HG03439 (cell line): ENCODE measurements around the gene DNER.
"Not testable (repeated sequence)": the region's sequence is repeated elsewhere in the genome, so short reads cannot be mapped to it uniquely, and the experiment has no call there.

Experiments used
- ATAC-seq: cut with Tn5 transposase; IDR thresholded peaks from one replicate; pipeline ENCODE4 v1.9.1; 2021; ENCODE audit warnings: mild to moderate bottlenecking, moderate library complexity; ENCODE audit not compliant: unreplicated experiment

The DNER gene

DNA sequence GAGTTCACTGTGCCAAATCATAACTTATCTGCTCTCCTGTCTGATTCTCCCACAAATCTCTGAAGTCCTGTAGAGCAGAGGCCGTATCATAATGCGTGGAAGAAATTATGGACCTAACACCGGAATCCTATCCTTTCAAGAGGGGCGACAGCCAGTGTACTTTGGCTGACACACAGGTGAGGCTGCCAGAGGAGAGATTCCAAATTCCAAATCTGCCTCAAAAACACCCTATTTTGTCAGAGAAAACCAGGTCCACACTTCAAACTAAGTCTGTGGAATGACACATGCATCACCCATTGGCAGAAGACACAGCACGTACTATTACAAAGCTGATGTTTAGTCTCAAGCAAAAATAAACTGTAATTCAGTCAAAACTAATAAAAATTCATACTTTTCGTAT, 304.1 kb downstream of the DNER start:
- ATAC-seq: no peak

- ATAC-seq: no peak
Measured at GRCh38 chr2:229409751-229410181, 304.6 kb downstream of the DNER start.

- no peak for ATAC-seq
Measured at GRCh38 chr2:229408962-229409361, 305.4 kb downstream of the DNER start.

DNA sequence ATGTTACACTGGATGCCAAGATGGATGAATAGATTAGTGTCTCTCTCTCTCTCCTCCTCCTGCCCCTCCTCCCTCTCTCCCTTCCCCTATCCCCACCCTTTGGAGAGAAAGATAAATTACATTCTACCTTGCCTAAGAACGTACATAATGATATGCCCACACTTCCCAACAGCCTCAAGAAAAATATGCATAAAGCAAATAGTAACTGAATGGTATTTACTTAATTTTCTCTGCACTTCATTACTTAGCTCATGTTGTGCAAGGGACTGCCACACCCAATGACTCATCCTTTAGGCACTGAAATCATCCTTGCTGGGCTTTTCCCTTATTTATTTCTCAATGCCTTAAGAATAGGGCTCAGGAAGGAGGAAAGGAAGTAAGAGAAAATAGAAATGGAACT, 306.0 kb downstream of the DNER start:
- no peak for ATAC-seq

DNA sequence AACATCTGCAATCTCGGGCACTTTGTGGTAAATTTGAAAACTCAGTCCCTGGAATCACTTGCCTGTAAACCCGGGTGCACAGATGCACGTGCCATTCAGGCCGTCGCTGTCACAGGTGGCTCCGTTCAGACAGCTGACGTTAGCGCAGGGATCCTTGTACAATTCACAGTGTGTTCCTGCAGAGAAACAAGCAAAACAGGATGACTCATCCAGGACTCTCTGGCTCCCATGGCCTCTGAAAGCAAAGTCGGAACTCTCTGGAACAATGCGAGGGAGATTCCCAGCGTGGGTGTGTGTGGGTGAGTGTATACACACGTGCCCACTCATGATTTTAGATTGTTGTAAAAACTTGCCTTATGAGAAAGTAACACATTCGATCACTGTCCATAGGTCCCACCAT, 307.2 kb downstream of the DNER start:
- no peak for ATAC-seq

GRCh38 chr2:229405796-229406195, 308.6 kb downstream of the DNER start:
- ATAC-seq: no peak

GRCh38 chr2:229403296-229403695, 311.1 kb downstream of the DNER start:
- no peak for ATAC-seq

- no peak for ATAC-seq
Measured at GRCh38 chr2:229401171-229401865, 313.0 kb downstream of the DNER start.

DNA sequence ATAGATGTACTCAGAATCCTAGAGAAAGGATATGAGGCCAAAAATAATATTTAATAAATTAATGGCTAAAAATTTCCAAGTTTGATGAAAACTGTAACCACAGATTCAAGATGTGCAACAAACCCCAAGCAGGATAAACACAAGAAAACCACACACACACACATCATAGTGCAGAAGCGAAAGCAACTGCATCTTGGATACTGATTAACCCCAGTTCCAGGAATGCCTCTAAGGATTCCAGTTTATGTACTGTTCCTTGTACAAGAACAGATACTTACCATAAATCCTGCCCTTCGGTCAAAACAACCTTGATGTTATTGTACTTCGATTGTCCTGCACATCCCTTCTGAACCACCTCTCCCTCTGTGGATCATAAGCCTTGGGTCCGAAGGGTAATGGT, 320.4 kb downstream of the DNER start:
- no peak for ATAC-seq

DNA sequence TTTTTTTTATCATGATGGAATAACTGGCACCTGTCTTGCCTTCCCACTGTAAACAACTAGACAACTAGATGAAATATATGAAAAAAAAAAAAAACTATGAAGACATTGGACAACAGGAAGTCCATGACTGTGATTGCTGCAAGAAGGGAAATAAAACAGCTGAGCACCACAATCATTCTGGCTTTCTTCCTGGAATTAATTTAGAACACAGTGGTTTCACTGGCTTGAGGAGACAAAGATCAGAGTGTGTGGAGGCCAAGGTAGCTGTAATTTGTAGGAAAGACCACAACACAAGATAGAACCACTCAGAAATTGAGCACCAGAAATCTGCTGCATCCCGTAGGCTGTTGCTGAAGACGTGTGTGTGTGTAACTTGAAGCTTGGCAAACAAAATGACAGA, 322.2 kb downstream of the DNER start:
- ATAC-seq: no peak

GRCh38 chr2:229388731-229389130, 325.6 kb downstream of the DNER start:
- ATAC-seq: no peak

- no peak for ATAC-seq
Measured at GRCh38 chr2:229387866-229388265, 326.5 kb downstream of the DNER start.

DNA sequence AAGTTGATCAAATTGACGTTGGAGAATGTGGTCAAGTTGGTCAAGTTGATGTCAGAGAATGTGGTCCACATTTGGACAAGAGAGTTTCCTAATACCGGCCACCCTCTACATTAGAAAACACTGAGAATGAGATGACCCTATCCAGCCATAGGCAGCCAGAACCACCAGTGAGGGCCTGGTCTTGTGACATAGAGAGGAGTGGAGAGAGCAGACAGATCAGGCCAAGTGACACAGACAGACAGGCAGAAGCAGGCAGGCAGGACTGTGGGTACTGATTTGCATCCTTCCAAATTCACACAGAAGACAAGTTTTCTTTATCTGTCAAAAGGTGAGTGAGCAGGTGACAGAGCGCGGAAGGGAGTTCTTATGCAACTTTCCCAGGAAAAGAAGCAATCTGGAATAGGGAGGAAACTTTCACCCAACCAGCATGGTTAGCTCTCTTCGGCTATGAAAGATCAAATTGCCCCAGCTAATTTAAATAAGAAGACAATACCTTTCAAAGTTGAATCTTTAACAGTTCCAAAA, 334.2 kb downstream of the DNER start:
- ATAC-seq: no peak

GRCh38 chr2:229378386-229378785, 336.0 kb downstream of the DNER start:
- ATAC-seq: no peak

DNA sequence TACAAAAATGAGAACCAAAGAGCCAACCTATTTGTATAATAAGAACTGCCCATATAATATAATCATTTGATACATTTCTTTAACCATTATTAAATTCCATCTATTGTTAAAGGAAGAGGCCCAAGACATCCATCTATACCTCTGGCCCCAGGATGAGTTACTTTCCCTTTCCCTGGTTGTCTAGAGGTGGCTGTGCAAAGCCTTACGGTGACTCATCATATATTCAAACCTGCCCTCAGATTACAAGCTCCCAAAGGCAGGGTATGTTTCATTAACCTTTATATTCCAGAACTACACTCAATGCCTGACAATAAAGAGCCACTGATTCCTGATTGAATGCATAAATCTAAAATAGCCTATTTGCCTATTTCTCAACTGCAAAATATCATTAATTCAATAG, 337.5 kb downstream of the DNER start:
- ATAC-seq: no peak

- no peak for ATAC-seq
Measured at GRCh38 chr2:229375251-229375650, 339.1 kb downstream of the DNER start.

- ATAC-seq: not testable (repeated sequence)
Measured at GRCh38 chr2:229373311-229373710, 341.0 kb downstream of the DNER start.

DNA sequence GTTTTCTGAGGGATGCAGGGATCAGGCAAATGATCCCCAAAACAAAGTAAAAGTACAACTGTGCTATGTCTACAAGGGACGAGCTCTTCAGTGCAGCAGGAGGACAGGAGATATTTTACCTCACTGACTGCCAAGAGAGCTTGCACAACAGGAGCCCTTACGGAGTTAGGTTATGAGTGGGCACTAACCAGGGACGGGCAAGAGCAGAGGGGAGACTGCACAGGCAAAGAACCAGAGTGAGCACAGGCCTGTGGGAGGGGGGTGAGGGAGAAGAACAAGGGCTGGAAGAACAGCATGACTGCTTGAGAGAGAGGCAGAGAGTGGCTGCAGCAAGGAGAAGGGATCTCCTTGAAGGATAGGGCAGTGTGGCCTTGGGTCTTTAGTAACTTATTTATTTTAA, 342.1 kb downstream of the DNER start:
- no peak for ATAC-seq

GRCh38 chr2:229371086-229371485, 343.3 kb downstream of the DNER start:
- no peak for ATAC-seq

- no peak for ATAC-seq
Measured at GRCh38 chr2:229370509-229370908, 343.8 kb downstream of the DNER start.

DNA sequence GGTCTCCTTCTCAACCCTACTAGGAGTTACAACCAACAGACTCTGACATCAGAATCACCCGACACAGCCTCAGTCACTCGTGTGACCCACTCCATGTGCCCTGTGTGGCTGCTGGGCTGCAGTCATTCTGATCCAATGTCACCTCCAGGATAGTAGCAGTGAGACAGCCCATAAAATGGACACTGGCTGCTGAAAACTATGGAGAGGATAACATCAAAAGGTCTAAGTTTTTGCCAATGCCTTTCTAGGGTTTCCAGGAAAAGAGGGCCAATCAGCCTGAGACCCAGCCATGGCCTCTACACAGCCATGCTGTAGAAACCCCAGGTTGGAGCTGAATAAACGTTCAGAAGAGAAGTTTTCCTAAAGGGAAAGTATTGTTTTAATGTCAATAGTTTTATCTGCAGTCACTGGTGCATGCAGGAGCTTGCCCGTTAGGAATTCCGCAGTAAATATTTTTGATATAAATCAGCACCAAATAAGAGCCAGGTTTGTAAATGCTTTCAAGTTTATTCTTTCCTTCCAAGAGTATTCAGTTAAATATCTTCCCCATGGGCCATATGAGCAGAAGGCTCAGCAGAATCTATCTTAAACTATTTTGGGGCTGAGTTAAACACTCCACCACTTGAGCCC, 351.1 kb downstream of the DNER start:
- ATAC-seq: no peak

GRCh38 chr2:229350883-229351282, 363.5 kb downstream of the DNER start:
- no peak for ATAC-seq
